GM21737 (cell line): ENCODE data around the gene R3HCC1L.

Experiments used
- ATAC-seq: cut with Tn5 transposase; IDR thresholded peaks from one replicate; pipeline ENCODE4 v1.9.1; 2021; ENCODE audit warnings: mild to moderate bottlenecking, moderate library complexity; ENCODE audit not compliant: unreplicated experiment

R3HCC1L gene

GRCh38 chr10:98134431-98135221, at the start of gene R3HCC1L:
Gene R3HCC1L, plus strand, starts transcription at chr10:98134657. Its CDS starts 73,458 bp downstream, at chr10:98208115.
- ATAC-seq = peak; percentile 89

GRCh38 chr10:98085238-98085637, 49.2 kb upstream of the R3HCC1L start:
- ATAC-seq = no peak

GRCh38 chr10:98086837-98087708, 47.4 kb upstream of the R3HCC1L start:
- ATAC-seq = no peak

- no peak for ATAC-seq
Measured at GRCh38 chr10:98088186-98088971, 46.1 kb upstream of the R3HCC1L start.

GRCh38 chr10:98090822-98091221, 43.6 kb upstream of the R3HCC1L start:
- no peak for ATAC-seq

- ATAC-seq = no peak
Measured at GRCh38 chr10:98096316-98096715, 38.1 kb upstream of the R3HCC1L start.

GRCh38 chr10:98096731-98097130, 37.7 kb upstream of the R3HCC1L start:
- no peak for ATAC-seq

- ATAC-seq = no peak
Measured at GRCh38 chr10:98097175-98097574, 37.3 kb upstream of the R3HCC1L start.

- no peak for ATAC-seq
Measured at GRCh38 chr10:98097616-98098015, 36.8 kb upstream of the R3HCC1L start.

GRCh38 chr10:98098247-98098646, 36.2 kb upstream of the R3HCC1L start:
- no peak for ATAC-seq

- ATAC-seq = no peak
Measured at GRCh38 chr10:98100476-98100875, 34.0 kb upstream of the R3HCC1L start.

GRCh38 chr10:98101366-98101765, 33.1 kb upstream of the R3HCC1L start:
- ATAC-seq = no peak

GRCh38 chr10:98104125-98104524, 30.3 kb upstream of the R3HCC1L start:
- no peak for ATAC-seq

GRCh38 chr10:98106531-98106930, 27.9 kb upstream of the R3HCC1L start:
- ATAC-seq = no peak

GRCh38 chr10:98107644-98108430, 26.6 kb upstream of the R3HCC1L start:
- ATAC-seq = no peak

GRCh38 chr10:98110356-98110755, 24.1 kb upstream of the R3HCC1L start:
- no peak for ATAC-seq

- no peak for ATAC-seq
Measured at GRCh38 chr10:98115031-98115787, 19.2 kb upstream of the R3HCC1L start.

- no peak for ATAC-seq
Measured at GRCh38 chr10:98119891-98120290, 14.6 kb upstream of the R3HCC1L start.

- ATAC-seq = no peak
Measured at GRCh38 chr10:98125940-98126631, 8.4 kb upstream of the R3HCC1L start.
